Lower lobe of right lung (tissue), 2 donors: ENCODE measurements around the gene NSD1. TPM values are rescaled to one million over a fixed set of nuclear protein-coding genes. Genes with fewer than 3 reads are reported as not detected.

ENCODE experiments used
- ATAC-seq, 2 donors: fragments of 200-7000 bp; cut with Tn5 transposase; one replicate each; pipeline ENCODE4 v1.9.1; 2020 to 2022; ENCODE audit warnings: mild to moderate bottlenecking in 2 of 2, moderate library complexity in 2 of 2
- DNase-seq: peaks from one replicate; pipeline ENCODE4 v3.0.0-alpha.2; 2020
- H3K27ac ChIP-seq: fragments of 200-600 bp; one replicate; pipeline ENCODE4 v1.8.0; 2022
- H3K27me3 ChIP-seq: fragments of 200-600 bp; one replicate; pipeline ENCODE4 v1.8.0; 2022; ENCODE audit warnings: low read depth
- H3K36me3 ChIP-seq: fragments of 200-600 bp; one replicate; pipeline ENCODE4 v1.8.0; 2022; ENCODE audit warnings: mild to moderate bottlenecking
- H3K4me1 ChIP-seq: fragments of 200-600 bp; one replicate; pipeline ENCODE4 v1.8.0; 2022
- H3K4me3 ChIP-seq: fragments of 200-600 bp; one replicate; pipeline ENCODE4 v1.8.0; 2022; ENCODE audit warnings: mild to moderate bottlenecking
- H3K9me3 ChIP-seq: fragments of 200-600 bp; one replicate; pipeline ENCODE4 v1.8.0; 2022
- CTCF ChIP-seq: fragments of 200-600 bp; IDR thresholded peaks from one replicate; pipeline ENCODE4 v1.8.0; 2022; ENCODE audit warnings: antibody characterized with exemption, mild to moderate bottlenecking
- intact Hi-C: fragments of 100-400 bp; cut with DNase I; formaldehyde crosslinking; loops from one replicate; pipeline ENCODE4 v1.11.0; 2022
- total RNA-seq: library from RNA; stranded (reverse); fragmentation: NEBNext Ultra II Directional; extraction: Animal tissue kit (Norgen Biotek cat#: 25700); gene quantifications from one replicate; pipeline ENCODE4 v1.2.1, GENCODE V29; 2021
- donor health status: DM: no; HTN: yes; CAD: no; lungs with severe emphysema.

The NSD1 gene
- total RNA-seq, 1 donor from 2014 or later = 75.5 TPM

- Histone ChIP-seq H3K4me3 (no peak overlapping the region), H3K36me3 (peaks cover 78% of the 10 kb centered on the region), H3K9me3 (no peaks in the 10 kb centered on the region), H3K4me1 (peaks cover 32% of the 10 kb centered on the region), H3K27me3 (no peaks in the 10 kb centered on the region), H3K27ac (no peak overlapping the region)
- TF ChIP-seq CTCF = no peak
- ATAC-seq (no peak), DNase-seq (peak; percentile 6)
- intact Hi-C loops = no loop called here
Measured at GRCh38 chr5:177344891-177345290, 211.3 kb downstream of the NSD1 start.

GRCh38 chr5:177346820-177347219, 213.2 kb downstream of the NSD1 start:
- intact Hi-C loops = no loop called here
- ATAC-seq (no peak), DNase-seq (no peak)
- peaks cover 43% of the 10 kb centered on the region for H3K4me1 ChIP-seq
- no peak for TF ChIP-seq CTCF
- no peaks in the 10 kb centered on the region for H3K27me3 ChIP-seq
- no peak overlapping the region for H3K27ac ChIP-seq
- no peak overlapping the region for H3K4me3 ChIP-seq
- peaks cover 71% of the 10 kb centered on the region for H3K36me3 ChIP-seq
- H3K9me3 ChIP-seq = no peaks in the 10 kb centered on the region

GRCh38 chr5:177347699-177348098, 214.1 kb downstream of the NSD1 start:
- Histone ChIP-seq H3K4me1 (peaks cover 43% of the 10 kb centered on the region), H3K4me3 (no peak overlapping the region), H3K9me3 (no peaks in the 10 kb centered on the region), H3K36me3 (peaks cover 62% of the 10 kb centered on the region), H3K27me3 (no peaks in the 10 kb centered on the region), H3K27ac (no peak overlapping the region)
- intact Hi-C loops = no loop called here
- DNase-seq = peak; percentile 4
- TF ChIP-seq CTCF = no peak
- no peak for ATAC-seq

GRCh38 chr5:177349362-177349647, 215.7 kb downstream of the NSD1 start:
- no peak overlapping the region for H3K4me3 ChIP-seq
- ATAC-seq = no peak

GRCh38 chr5:177349762-177350161, 216.2 kb downstream of the NSD1 start:
- H3K9me3 ChIP-seq = no peaks in the 10 kb centered on the region
- H3K27ac ChIP-seq = no peak overlapping the region
- H3K4me3 ChIP-seq = peak overlapping the region; percentile 88
- intact Hi-C loops = no loop called here
- H3K36me3 ChIP-seq = peaks cover 42% of the 10 kb centered on the region
- ATAC-seq = no peak
- TF ChIP-seq CTCF = no peak
- peaks cover 43% of the 10 kb centered on the region for H3K4me1 ChIP-seq
- DNase-seq = no peak
- H3K27me3 ChIP-seq = no peaks in the 10 kb centered on the region

More at GRCh38 chr5:177349362-177349647, 215.7 kb downstream of the NSD1 start:
- H3K9me3 ChIP-seq = no peaks in the 10 kb centered on the region
- peaks cover 43% of the 10 kb centered on the region for H3K4me1 ChIP-seq
- H3K27me3 ChIP-seq = no peaks in the 10 kb centered on the region
- intact Hi-C loops = no loop called here
- no peak overlapping the region for H3K27ac ChIP-seq
- no peak for DNase-seq
- peaks cover 47% of the 10 kb centered on the region for H3K36me3 ChIP-seq
- TF ChIP-seq CTCF = no peak

Other genes starting within 250 kb of the NSD1 start
- 61.2 TPM for gene HK3, start 234.4 kb upstream of the NSD1 start, total RNA-seq
- 39.1 TPM for gene UIMC1, start 127.0 kb upstream of the NSD1 start, total RNA-seq
- 13.9 TPM for gene ZNF346, start 111.1 kb upstream of the NSD1 start, total RNA-seq
- 59.7 TPM for gene FGFR4, start 46.9 kb upstream of the NSD1 start, total RNA-seq
- gene RAB24, start 169.9 kb downstream of the NSD1 start, total RNA-seq = 41.6 TPM
- gene PRELID1, start 170.0 kb downstream of the NSD1 start, total RNA-seq = 101 TPM
- 10.8 TPM for gene MXD3, start 178.1 kb downstream of the NSD1 start, total RNA-seq
- 108 TPM for gene LMAN2, start 217.9 kb downstream of the NSD1 start, total RNA-seq
- 16.2 TPM for gene RGS14, start 224.2 kb downstream of the NSD1 start, total RNA-seq